GM18517 (cell line): Measurements from ENCODE around the gene PLOD1.
"Not testable (repeated sequence)": the region's sequence is repeated elsewhere in the genome, so short reads cannot be mapped to it uniquely, and the experiment has no call there.

Experiments
- ATAC-seq: cut with Tn5 transposase; IDR thresholded peaks from one replicate; pipeline ENCODE4 v1.9.1; 2021; ENCODE audit warnings: mild to moderate bottlenecking, moderate library complexity; ENCODE audit not compliant: unreplicated experiment

The PLOD1 gene

DNA sequence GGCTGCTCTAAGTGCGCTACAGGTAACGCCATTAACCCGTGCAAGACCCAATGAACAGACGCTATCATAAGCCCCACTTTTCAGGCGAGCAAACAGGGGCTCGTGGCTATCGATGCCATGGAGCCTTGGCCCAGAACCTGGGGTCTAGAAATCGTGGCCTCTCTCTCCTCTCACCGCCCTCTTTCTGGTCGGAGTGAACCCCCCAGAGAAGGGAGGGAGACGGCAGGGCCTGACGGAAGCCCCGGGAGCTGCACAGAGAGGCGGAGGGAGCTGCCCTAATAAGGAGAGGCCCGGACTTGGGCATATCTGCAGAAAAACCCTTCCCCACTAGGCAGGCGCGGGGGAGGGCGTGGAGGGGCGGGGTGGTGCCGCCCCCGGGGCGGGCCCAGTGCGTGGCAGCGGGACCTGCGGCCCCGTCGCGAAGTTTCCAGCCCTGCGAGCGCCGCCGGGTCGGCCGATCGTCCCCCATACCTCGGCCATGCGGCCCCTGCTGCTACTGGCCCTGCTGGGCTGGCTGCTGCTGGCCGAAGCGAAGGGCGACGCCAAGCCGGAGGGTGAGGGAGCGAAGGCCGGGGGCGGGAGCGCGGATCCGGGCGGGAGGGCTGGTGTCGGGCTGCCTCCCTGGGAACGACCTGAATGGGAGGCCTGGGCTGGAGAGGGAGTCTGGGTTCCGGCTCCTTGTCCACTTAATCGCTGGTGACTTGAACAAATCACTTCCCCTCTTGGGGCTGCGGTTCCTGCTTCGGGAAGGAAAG is at the start of gene PLOD1:
PLOD1 (plus strand) TSS at position 416 of the 755 bp plus-strand sequence; CDS start at position 479, 63 bp downstream.
- ATAC-seq: peak; percentile 79

DNA sequence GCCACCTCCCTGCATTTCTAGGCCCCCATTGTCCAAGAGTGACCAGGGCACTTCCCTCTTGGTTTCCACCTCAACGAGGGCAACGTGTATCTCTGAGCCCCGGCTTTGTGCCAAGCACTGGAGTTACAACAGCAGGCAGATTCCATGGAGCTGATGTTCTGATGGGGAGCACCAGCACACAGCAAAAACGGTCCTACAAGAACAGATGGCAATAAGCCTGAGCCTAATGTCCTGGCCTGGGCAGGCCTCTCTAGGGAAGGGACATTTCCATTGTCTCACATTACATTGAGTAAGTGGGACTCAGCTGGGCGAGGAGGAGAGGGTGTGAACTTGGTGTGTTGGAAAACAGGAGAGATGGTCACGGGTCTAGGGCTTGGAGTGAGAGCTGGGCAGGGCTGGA is 48.6 kb upstream of the PLOD1 start:
- ATAC-seq: no peak

DNA sequence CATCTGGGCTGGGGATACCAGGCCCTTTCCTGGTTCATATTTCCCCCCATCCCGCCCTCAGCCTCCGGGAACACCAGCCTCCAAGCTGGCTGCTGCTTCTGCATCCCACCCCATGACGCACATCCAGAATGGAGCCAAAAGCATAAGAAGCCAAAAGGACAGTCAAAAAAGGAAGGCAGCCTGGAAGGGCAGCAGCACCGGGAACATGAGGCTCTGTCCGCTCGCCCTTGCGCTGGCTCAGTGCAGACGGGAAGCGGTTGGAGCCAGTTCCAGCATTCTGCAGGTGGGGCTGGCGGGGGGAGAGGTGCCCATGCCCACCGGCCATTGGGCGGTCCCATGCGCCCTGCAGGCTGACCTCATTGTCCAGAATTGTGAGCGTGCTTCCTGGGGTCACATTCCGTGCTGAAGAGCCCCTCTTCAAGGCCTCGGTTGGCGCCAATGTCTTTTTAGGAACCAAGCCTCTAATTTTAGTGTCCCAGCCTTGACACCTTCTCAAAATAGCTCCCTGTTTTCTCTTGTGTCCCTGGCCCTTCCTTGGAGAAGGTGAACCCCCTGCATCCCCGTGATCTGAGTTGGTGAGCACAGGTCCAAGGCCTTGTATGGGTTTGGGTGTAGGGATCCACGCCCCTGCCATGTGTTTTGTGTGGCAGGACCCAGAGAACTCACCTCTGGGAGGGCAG is 47.4 kb upstream of the PLOD1 start:
- ATAC-seq: no peak

DNA sequence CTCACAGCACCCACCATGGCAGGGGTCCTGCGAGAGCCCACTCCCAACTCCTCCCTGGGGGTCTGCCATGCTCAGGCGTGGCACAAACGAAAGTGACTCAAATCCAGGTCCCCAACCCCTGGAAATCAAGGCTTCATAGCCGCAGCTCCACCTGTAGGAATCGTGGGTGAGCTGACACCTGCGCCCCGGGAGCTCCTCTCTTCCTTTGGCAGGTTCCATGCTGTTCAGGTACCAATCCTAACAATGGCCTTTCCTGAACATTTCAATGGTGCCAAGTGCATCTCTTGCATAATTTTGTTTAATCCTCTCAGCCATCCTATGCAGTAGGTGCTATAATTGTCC is 46.9 kb upstream of the PLOD1 start:
- ATAC-seq: no peak

DNA sequence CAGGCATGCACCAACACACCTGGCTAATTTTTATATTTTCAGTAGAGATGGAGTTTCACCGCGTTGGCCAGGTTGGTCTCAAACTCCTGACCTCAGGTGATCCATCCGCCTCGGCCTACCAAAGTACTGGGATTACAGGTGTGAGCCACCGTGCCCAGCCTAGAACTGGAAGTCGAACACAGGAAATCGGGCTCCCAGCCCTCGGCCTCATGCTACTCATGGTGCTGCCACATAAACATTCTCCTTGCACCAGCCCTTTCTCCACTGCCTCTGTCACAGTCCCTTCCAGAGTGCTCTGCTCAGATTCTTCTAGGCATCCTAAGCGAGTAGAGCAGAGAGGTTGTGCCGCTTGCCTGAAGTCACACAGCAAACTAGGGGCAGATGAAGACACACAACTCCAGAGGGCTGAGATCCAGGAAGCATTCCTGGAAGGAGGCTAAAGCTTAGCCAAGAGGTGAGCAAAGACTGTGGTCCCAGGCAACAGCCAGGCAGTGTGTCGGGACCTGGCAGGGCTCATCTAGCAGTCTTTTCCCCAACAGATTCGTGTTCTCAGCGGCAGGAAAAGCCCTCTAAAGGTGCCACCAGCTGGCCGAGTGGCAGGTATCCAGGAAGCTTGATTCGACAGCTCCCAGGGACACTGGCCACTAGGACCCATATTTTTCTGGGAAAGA is 46.2 kb upstream of the PLOD1 start:
- no peak for ATAC-seq

DNA sequence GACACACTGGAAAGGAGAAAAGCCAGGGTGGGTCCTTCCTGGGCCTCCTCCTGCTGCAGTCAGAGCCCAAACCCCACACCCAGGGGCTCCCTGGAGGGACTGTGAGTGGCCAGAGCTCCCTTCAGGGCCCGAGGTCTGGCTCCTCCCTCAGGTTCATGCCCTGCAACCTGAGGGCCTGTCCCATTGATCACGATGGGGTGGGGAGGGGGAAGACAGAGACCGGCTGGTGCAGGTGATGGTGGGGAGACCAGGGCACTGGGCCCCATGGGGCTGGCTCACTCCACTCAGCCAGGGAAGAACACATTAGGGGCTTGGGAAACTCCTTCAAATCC is 45.7 kb upstream of the PLOD1 start:
- no peak for ATAC-seq

DNA sequence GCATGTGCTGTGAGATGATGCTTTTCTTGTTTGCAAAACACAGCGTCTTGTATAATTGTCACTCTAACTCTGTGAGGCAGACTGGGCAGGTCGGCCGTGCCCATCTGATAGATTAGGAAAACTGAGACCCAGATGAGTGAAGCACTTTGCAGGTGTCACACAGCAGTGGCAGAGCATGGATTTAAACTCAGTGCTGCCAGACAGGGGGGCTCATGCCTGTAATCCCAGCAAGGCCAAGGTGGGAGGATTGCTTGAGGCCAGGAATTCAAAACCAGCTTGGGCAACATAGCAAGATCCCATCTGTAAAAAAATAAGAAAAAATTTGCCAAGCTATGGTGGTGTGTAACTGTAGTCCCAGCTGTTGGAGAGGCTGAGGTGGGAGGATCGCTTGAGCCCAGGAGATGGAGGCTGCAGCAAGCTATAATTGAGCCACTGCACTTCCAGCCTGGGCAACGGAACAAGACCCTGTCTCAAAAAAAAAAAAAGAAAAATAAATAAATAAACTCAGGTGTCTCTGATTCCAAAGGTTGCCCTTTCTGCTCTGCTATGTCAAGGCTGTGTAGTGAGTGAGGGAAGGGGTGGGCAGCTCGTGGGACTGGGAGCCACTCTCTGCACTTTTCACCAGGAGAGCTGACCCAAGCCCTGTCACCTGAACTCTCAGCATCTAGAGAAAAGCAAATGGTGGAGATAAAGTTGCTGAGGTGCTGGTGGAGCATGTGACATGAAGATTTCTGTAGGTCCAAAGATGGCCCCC is 42.9 kb upstream of the PLOD1 start:
- ATAC-seq: no peak

DNA sequence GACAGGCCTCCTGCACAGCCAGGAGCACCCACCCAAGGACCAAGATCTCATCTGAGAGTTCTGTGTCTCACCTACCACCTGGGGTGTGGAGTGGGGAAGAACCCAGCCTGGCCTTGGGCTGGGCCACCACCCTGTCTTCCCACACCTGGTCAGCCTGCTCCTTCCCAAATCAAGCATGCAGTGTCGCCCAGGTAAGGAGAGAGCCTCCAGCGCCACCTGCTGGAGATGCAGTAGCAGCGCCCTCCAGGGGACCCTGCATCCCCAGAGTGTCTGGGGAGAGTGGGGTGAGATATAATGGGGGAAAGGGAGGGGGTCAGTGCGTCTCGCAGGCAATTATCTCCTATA is 40.6 kb upstream of the PLOD1 start:
- no peak for ATAC-seq

DNA sequence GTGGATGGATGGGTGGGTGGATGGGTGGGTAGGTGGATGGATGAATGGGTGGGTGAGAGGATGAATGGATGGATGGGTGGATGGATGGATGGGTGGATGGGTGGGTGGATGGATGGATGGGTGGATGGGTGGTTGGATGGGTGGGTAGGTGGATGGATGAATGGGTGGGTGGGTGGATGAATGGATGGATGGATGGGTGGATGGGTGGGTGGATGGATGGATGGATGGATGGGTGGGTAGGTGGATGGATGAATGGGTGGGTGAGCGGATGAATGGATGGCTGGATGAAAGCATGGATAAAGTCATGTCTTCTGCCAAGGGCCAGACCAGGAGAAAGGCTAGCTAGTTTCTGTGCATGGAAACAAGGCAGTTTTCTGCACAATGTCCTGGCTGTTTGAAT is 40.0 kb upstream of the PLOD1 start:
- not testable (repeated sequence) for ATAC-seq

DNA sequence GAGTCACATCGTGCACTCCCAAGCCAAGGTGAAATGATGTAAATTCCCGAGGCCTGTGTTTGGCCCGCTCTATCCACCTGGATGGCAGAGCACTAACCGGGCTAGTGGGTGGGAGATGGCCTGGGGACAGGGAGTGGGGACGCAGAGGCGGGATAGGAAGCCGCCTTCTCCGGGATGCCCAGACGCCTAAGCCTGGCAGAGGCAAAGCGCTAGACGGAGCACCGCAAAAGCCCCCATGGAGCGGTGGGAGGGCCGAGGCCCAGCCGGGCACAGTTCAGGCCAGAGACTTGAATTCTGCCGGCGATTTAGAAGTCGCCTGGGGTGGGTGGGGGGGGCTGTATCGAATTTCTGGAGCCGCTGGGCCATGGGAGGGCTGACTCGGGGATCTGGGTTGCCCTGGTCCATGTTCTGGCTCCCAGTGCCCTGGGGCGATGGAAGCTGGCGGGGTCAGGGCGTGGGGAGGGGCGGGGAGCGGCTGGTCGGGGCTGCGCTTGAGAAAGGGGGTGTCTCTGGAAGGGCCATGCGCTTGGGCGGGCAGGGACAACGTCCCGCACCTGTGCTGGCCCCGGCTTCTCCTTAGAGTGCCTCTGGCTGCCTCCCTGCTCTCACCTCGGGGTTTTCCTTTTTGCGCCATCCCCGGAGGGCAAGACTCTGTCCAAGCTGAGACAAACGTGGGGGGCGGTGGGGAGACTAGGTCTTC is 36.3 kb upstream of the PLOD1 start:
- no peak for ATAC-seq

DNA sequence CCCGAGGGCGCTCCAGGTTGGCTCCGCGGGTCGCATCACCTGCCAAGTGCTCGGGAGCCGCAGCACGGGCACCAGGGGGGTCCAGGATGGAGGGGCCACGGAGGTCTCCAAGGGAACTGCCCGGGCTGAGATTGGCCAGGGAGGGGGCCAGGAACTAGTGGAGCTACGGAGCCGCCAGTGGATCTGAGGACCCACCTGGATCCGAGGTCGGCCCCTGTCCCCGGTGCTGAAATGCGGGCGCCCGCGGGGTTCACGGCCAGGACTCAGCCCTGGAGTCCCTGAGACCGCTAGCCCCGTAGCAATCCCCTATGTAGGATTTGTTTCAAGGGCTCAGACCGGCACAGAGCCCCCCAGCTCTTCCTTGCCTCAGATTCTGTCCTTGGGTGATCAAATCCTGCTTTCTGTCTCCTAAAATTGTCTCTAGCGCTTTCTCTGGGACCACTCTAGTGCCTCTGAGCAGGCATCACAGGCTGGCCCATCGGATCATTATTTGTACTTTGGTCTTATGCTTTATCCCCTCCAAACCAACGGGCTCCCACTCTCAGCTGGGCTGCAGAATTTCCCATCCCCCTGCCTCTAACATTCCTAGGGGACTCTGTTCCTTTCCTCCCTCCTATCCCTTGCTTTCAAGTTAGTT is 35.6 kb upstream of the PLOD1 start:
- no peak for ATAC-seq

DNA sequence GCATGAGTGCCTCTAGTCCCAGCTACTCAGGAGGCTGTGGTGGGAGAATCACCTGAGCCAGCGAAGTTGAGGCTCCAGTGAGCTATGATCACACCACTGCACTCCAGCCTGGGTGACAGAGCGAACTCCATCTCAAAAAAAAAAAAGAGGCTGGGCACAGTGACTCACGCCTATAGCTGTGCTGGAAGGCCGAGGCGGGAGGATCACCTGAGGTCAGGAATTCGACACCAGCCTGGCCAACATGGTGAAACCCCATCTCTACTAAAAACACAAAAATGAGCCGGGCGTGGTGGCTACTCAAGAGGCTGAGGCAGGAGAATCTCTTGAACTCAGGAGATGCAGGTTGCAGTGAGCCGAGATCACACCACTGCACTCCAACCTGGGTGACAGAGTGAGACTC is 33.1 kb upstream of the PLOD1 start:
- not testable (repeated sequence) for ATAC-seq

DNA sequence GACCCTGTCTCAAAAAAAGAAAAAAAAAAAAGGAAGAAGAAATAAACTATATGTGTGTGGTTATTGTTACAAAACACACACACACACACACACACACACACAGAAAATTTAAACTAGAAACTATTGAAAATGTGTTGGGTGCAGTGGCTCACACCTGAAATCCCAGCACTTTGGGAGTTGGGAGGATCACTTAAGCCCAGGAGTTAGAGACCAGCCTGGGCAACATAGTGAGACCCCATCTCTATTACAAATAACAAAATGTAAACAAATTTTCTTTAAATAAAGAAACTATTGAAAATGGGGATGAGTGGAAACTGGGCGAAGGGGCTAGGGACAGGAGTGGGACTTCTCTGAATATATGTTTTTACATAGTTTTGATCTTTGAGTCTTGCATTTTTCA is 31.3 kb upstream of the PLOD1 start:
- ATAC-seq: no peak

DNA sequence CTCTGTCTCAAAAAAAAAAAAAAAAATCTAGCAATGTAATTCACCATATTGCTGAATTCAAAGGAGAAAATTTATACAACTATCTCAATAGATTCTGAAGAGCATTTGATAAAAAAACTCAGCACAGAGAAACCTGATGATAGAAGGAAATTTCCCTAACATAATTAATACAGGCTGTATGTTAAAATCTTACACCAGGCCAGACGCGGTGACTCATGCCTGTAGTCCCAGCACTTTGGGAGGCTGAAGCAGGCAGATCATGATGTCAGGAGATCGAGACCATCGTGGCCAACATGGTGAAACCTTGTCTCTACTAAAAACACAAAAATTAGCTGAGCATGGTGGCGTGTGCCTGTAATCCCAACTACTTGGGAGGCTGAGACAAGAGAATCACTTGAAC is 30.4 kb upstream of the PLOD1 start:
- not testable (repeated sequence) for ATAC-seq

DNA sequence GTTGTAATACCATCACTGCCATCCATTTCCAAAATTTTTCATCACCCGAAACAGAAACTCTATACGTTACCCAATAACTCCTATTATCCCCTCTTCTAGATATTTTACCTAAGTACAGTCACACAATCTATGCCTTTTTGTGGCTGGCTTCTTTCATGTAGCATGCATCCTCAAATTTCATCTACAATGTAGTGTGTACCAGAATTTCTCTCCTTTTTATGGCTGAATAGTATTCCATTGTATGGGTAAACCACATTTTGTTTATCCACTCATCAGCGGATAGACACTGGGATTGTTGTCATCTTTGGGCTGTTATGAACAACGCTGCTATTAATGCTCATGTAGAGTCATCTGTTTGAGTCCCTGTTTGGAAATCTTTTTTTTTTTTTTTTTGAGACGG is 29.5 kb upstream of the PLOD1 start:
- no peak for ATAC-seq

DNA sequence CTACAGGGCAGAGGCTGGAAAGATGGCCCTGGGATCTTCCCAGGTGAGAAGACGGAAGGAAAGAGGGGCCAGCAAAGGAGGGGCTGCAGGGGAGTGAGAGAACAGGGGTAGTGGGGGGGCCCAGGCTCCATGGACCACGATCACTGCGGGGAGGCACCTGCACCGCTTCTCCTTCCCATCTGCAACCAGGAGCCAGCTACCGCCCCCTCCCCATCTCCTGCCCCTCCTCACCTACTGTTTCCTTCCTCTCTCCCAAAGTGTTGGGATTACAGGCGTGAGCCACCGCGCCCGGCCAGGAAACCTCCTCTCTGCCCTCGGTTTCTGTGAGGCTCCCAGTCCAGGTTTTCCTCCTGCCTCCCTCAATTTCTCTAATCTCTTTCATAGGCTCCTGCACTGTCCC is 27.6 kb upstream of the PLOD1 start:
- no peak for ATAC-seq

DNA sequence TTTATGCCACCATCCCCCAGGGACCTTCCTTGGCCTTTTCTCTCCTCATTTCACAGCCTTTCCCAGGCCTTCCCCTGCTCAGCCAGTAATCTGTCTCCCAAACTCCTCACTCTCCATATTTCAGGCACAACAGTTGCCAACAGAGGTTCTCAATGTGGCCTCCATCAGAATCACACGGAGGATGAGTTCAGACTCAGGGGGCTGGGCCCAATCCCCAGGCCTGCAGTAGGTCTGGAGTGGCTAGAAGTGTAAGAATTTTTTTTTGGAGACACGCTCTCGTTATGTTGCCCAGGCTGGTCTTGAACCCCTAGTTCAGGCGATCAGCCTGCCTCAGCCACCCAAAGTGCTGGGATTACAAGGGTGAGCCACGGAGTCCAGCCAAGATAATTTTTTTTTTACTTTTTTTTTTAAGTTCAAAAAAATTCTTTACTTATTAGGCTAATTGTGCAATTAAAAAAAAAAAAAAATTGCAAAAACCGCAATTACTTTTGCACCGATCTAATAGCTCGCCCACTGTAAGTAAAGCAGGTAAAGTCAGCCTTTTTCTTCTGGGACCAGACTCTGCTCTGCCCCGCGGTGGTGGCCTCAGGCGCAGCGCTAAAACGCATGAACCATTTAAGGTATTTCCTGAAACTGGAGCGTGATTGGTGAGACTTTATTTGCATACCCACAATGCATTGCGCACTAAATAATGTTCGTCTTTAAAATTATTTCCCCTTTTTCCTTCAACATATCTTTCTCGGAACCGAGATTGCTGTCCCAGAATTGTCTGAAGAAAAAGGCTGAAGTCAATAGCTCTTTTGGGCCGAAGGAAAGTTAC is 27.0 kb upstream of the PLOD1 start:
- ATAC-seq: peak; percentile 51

DNA sequence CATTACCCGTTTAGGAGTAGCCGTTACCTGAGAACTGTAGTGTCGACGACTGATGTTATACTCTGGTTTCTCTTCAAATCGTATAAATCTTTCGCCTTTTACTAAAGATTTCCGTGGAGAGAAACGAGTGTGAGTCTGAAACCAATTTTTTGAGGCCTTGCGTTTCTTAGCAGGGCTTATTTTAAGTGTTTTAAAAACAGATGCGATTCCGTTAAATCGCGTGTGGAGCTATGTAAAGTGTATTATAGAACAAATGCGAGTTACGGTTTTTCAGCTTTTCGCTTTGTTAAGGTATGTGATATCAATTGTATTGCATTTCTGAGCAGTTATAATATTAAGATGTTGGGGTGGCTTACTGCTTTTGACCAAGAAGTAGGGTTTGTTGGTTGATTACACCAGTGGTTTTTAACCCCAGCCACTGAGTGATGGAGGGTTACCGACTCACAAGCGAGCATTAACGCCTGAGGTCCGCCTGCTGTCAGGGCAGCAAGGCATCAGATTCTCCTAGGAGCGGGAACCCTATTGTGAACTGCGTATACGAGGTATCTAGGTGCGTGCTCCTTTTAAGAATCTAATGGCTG is 26.3 kb upstream of the PLOD1 start:
- peak; percentile 57 for ATAC-seq

DNA sequence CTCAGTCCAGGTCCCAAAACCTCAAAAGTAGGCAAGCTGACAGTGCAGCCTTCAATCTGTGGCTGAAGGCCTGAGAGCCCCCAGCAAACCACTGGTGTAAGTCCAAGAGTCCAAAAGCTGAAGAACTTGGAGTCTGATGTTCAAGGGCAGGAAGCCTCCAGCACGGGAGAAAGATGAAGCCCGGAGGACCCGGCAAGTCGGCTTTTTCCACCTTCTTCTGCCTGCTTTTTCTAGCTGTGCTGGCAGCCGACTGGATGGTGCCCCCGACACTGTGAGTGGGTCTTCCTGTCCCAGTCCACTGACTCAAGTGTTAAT is 23.6 kb upstream of the PLOD1 start:
- not testable (repeated sequence) for ATAC-seq

DNA sequence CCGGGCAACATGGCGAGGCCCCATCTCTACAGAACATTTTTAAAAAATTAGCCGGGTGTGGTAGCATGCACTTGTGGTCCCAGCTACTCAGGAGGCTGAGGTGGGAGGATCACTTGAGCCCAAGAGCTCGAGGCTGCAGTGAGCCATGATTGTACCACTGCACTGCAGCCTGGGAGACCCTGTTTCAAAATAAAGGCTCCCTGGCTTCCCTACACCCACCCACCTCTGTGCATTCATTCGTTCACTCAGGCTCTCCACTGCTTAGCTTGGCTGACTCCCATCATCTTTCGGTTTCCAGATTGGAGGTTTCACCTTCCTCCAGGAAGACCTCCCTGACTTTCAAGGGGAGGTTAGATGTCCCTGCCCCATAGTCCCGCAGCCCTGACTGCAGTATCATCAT is 22.5 kb upstream of the PLOD1 start:
- ATAC-seq: no peak
